HG03558 (cell line): ENCODE results near the gene TPCN2.

Experiments used
- ATAC-seq: cut with Tn5 transposase; IDR thresholded peaks from one replicate; pipeline ENCODE4 v1.9.1; 2021; ENCODE audit warnings: moderate number of reproducible peaks; ENCODE audit not compliant: unreplicated experiment; ENCODE audit errors: extremely low read depth

TPCN2 gene

DNA sequence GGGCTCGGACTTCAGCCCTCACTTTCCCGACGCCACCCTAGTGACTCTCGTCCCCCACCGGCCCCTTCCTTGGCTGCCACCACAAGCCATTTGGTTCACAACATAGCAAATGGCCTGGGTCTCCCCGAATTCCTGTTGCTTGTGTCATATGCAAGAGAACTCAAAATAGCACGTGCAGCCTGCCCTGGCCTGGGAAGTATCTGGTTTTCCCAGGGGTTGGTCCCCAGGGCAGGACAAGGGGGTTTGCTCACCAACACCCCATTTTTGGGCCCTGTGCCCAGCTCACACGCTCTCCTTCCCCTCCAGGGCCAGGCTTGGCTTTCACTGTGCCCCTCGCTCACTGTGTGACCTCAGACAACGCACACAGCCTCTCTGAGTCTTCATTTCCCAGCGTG, 12.8 kb upstream of the TPCN2 start:
- no peak for ATAC-seq

DNA sequence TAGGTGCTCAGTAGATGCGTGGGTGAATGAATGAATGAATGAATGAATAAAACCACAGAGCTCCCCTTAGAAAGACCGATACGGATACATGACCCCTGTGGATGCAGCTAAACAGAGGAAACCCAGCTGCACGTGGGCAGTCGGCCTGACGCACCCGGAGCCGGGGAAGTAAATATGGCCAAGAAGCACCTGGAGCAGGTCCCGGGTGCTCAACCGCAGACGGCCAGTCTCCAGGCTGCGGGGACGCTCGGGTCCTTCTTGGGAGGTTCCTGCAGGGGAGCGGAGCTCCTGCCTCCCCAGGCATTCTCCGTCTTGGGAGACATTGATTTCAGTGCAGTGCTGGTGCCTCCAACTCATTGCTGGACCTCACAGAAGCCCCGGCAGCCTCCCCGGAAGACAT, 11.7 kb upstream of the TPCN2 start:
- ATAC-seq, result no peak

DNA sequence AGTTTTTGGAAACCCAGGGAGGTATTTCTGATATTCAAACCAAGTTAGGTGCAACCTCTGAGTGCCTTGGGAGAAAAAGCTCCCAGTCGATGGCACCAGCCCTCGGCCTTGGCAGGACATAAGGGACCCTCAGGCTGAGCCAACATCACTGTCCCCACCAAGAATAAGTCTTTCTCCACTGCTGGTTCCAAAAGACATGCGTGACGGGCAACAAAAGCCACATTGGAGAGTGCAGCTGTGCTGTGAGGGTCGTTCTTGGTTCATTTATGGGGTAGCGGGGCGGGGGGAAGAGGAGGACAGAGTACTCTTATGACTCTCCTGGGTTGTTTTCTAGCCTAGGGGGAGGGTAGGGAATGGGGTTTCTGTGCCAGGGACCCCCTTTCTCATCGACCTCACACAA, 11.2 kb upstream of the TPCN2 start:
- ATAC-seq, result no peak

DNA sequence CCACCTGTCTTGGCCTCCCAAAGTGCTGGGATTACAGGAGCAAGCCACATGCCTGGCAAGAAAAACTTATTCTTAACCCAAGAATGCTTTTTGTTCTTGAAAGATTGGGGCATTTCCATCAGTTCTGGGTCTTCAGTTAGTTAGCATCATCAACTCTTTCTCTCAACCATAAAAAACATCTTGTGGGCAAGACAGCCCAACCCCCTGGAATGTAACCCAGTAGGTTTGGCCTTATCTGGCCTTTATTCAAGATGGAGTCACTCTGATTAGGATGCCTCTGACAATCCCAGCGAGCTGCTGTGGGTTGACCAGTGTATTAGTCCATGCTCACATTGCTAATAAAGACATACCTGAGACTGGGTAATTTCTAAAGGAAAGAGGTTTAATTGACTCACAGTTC, 9.2 kb upstream of the TPCN2 start:
- ATAC-seq, result no peak

DNA sequence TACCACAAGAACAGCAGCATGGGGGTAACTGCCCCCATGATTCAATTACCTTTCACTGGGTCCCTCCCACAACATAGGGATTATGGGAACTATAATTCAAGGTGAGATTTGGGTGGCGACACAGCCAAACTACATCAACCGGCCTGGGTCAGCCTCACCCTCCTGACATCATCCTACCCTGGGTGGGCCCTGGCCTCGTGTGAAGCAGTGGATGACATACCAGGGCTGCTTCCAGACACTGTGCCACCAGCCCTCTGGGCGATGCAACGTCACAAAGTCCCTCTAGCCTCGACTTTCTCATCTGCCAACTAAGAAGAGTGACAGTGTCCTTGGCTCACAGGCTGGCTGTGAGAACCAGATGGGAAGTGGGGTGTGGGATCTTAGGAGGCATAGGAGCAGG, 8.7 kb upstream of the TPCN2 start:
- ATAC-seq, result no peak

DNA sequence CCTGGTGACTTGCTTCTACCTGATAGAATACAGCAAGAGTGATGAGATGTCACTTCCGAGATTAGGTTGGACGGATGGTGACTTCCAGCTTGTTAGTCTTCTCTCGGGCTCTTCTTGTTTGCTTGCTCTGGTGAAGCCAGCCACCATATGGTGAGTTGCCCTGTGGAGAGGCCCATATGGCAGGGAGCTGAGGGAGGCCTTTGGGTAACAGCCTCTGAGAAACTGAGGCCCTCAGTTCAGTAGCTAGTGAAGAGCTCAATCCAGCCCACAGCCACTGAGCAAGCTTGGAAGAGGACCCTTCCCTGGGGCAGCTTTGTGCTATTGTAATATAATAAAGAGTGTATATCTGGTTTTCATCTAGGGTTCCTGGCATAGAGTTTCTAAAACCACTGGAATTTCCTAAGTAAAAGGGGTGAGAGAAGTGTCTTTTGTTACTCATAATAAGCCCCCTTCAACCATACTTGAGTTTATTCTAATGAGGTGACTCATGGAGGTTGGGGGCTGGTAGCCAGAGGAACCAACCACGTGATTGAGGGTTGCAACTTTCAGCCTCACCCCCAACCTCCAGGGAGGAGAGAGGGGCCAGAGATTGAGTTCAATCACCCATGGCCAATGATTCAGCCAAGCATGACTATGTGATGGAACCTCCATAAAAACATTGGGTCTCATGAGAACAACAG, 8.0 kb upstream of the TPCN2 start:
- no peak for ATAC-seq

DNA sequence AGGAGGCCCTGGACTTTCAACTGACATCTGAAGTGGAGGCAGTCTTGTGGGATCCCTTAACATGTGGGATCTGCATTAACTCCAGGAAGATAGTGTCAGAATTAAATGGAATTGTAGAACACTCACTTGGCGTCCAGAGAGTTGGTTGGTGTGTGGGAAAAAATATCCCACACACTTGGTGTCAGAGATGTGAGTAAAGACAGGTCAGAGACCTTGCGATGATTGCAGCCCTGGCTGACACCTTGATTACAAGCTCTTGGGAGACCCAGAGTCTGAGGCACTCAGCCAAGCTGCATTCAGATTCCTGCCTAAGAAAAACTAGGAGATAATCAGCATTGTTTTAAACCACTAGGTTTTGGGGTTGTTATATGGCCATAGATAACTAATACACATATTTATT, 7.2 kb upstream of the TPCN2 start:
- ATAC-seq, result no peak

DNA sequence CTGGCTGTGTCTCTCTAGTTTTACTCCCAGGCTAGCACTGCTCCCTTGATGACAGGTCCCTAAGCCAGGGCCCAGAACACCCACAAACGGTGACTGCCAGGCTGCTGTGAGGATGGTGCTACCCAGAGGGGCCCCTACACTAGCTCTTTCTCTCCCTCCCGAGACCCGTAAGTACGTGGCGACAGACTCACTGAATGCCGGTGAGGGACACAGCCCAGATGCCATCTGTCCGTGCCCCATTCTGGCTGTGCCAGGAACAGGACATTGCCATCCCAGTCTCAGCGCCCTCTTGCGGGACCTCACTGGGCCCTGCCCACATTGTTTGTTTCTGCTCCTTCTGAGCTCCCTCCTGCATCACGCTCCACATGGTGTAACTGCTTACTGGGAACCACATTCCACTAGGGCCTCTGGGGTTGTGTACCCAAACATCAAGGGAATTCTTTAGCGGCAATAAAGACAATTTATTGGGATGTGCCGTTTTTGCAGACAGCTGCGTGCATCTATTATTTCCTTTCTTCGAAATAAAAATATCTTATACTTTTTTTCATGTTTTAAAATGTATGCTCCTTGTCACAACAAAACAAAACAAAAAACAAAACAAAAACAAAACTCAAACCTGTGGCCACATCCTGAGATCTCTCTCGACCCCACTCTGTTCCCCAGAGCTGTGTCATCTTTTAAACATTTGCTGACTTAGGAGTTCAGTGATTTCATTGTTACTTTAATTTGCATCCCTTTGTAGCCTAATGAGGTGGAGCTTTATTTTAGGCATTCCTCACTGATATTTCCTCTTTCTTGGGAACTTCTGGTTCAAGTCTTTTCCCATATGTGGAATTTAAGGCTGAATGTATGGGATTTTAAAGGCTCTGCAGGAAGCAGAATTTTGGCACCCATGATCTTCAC, 4.4 kb upstream of the TPCN2 start:
- no peak for ATAC-seq

DNA sequence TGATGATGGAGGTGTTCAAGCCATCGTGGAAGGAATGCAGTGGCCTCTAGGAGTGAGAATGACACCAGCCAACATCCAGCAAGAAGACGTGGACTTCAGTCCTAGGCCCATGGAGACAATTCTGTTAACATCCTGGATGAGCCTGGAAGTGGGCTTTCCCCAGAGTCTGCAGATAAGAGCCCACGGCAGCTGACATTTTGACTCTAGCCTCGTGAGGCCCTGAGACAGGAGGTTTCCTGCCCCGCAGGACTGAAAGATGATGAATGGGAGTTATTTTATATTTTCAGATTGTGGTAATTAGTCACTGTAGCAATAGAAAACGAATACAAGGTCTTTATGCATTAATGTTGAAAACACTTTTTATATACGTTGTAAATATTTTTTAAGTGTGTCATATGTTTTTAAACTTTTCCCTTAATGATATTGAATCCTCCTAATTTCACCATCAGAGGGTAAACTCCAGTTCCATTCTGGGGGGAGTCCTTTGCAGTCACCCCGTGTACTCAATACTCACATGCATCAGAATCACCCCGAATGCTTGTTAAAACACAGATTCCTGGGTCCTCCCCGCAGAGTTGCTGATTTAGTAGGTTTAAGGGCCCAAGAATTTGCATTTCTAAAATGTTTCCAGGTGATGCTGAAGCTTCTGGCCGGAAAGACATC, 570 bp upstream of the TPCN2 start:
- no peak for ATAC-seq

DNA sequence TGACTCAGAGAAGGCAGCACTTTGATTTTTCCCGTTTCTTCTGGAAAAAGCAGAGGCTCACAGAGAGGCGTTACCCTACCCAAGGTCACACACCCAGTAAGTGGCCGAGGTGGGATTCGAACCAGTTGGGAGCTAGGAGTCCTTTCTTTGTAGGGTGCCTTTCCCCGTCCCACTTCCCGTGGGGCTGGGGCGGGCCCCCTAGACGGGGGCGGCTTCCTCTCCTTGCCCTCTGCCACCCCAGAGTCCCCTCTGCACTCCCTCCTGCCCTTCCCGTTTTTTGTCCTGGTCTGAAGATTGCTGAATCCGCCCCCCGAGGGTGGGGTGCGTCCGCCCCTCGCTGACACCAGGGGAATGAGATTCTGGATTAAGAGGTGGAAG, 747 bp downstream of the TPCN2 start:
- ATAC-seq, result no peak

DNA sequence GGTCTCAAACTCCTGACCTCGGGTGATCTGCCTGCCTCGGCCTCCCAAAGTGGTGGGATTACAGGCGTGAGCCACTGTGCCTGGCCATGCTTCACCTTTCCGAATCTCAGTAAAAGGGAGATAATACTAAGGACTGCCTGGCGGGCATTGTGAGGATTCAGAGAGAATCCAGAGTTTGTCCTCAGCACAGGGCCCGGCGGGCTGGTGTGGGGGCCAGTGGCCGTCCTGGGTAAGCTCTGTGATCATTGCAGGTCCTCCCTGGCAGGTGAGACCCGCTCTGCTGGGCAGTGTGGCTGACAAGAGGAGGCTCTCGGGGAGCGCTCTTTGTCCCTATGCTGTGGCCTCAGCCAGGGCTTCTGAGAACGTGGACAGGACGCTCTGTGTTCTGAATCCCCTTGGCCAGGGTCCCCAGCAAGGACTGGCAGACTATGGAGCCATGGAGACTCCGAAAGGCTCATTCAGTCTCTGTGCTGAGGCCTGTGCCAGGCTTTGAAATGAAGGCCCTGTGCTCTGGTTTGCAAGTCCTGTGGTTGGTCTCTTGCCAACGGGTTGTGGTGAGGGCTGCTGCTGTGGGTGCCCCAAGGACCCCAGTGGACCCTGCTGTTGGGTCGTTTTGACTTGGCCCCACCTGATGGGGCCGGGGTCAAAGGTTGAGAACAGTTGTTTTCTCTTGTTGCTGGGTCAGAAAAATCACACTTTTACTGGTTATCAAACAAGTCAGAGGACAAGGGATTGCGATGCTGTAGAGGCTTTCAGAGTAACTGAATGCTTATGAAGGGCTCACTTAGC, 2.1 kb downstream of the TPCN2 start:
- no peak for ATAC-seq

DNA sequence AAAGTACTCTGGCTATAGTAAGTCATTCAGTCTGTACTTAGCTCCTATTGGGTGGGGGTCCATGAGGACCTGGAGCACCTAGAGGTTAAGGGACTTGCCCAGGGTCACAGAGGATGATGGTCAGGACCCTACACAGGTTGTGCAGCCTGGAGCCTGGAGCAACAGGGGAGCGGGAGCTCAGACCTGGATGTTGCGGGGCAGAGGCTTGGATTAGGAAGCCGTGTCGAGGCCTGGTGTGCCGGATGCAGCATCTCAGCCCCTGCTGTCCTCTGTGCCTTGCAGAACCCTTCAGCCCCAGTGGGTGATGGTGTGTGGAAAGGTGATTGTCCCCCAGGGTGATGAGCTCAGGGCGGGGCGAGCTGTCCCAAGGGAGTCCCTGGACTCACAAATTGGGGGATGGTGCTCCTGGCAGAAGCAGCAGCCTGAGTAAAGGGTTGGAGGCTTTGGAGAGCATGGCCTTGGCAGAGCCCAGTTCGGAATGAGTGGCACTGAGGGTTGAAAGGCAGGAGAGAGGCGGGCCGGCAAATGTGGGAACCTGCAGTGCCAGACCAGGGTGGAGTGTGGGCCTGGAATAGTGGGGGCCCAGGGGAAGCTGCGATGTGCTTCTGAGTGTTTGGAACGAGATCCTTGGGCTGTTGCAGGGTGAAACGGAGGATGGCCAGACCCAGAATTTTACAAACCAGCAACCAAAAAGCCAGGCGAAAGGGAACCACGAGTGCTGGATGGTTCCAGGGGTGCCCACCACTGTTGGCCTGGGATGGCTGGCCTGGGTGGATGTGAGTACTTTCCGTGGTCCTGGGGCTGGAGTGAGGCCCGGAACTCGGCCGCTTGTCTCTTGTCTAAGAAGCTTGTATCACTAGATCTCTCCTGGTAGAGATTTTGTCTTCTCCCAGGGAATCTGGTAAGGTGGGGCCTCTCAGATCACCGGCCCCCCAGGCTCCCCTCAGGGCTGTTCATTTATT, 2.9 kb downstream of the TPCN2 start:
- ATAC-seq, result no peak

DNA sequence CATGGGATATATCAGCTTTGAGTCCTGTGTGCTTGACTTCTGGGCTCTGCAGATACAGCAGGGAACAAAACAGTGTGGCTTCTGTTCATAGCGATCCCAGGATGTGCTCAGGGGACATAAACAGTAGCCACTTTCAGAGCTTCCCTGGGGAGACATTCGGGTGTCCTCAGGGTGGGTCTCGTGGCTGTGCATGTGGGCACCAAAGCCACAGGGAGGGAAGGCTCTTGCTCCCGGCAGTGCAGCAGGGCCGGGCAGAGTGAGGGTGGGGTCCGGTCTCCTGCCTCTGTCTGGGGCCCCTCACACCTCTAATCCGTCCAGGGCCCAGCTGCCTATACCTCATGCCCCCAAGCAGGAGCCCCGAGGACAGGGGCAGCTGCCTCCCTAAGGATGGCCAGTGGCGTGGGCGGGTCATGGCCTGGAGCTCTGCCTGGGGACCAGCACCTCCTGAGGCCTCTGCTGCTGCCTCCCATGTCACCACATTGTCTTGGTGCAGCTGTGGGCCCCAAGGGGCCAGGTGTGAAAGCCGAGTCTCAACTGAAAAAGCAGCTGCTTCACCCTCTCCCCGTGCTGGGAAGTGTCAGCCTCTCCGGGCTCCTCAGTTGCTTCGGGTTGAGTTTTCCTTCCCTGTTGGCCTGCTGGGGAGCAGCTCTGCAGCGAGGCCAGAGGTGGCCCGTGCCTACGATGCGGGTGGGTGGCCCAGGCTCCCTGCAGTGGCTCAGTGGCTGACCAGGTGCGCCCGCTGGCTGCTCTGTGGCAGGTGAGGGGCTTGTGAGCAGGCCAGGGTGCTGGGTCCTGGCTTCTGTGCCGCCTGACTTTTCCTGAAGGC, 3.8 kb downstream of the TPCN2 start:
- ATAC-seq, result no peak

DNA sequence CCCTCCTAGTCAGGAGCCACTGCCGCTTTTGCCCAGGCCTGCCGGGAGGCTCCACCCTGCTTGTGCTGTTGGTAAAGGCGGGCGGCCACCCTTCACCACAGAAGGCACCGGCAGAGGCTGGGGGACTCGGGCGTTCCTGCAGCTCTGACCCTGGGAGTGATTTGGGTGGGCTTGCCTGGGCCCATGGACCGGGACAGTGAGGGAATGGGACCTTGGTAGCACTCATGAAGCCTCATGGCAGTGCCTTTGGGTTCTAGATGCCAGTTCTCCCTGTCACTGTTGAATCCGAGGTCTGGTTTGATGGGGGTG, 4.4 kb downstream of the TPCN2 start:
- no peak for ATAC-seq

DNA sequence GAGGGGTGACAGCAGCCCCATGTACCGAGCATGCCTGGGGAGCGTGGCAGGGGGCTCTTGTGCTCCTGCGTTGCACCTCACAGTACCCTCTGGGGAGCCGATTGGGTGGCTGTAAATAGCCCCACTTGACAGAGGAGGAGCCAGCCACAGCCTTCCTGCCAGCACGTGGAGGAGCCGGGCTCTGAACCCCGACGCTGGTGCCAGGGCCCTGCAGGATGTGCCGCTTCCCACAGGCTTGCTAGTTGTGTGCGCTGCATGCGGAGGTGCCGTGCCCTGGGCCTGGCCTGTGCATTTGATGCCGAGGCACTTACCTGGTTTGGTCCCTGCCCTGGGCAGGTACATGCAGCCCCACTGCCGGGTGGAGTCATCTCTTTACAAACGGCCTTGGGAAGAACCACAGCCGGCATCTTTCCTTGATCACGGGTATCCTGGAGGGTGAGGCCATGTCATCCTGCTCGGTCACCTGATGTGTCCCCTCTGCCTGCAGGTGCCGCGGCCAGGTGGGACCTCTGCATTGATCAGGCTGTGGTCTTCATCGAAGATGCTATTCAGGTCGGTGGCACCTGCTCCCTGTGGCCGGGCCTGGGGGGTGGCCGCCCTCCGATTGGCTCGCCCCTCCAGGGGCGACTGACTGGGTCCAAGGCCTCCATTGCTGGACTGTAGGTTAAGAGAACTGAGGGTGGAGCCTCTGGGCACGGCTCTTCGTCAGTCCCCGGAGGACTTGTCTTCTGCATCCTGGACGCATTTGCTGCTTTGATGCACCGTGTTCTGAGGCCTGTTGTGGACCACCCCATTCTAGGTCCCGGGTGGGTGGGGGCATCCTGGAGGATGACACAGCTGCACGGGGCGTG, 5.0 kb downstream of the TPCN2 start:
- no peak for ATAC-seq

DNA sequence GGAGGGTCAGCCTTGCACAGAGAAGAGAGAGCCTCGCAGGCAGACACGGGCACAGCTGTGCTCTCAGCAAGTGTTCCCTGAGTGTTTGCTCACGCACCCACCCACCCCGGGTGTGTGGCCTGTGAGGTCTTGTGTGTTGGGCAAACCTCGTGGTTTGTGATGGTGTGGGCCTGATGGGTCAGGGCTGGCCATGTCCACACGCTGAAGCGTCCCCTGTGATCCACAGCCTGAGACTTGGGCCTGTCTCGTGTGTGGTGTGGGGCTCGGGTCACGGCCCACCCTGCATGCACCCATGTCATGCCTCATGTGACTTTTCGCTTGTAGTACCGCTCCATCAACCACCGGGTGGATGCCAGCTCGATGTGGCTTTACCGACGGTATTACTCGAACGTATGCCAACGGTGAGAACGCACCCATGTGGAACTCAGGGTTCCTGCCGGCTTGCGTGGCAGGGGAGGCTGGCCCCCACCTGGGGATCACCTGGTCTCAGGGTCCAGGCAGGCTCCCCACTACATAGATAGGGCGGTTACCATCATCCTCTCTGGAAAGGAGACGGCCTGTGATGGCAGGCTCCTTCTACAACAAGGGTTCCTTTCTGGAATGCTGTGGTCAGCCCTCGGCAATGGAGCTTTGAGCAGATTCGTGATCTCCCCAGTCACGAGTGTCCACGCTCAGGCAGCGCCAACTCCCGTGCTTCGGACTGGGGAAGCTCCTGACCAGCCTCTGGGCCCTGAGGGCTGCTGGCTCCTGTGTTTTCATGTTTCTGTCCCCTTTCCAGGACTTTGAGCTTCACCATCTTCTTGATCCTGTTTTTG, 5.9 kb downstream of the TPCN2 start:
- ATAC-seq, result no peak

DNA sequence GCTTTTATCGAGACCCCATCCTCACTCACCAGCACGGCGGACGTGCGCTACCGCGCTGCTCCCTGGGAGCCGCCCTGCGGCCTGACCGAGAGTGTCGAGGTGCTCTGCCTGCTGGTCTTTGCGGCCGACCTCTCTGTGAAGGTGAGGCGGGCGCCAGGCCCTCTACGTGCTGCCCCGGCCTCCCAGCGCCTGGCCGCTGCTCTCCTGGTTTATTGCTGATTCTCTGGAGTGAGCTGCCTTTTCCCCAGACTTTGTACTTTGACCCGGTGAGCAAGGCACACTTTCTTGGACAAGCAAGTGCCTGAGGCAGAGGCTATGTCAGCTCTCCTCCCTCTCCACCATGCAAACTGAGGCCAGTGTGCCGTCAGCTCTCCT, 6.5 kb downstream of the TPCN2 start:
- no peak for ATAC-seq
